Adipocyte (in vitro differentiated cells): Measurements from ENCODE around the gene ZNF735.
"Not testable (repeated sequence)": the region's sequence is repeated elsewhere in the genome, so short reads cannot be mapped to it uniquely, and the experiment has no call there.

Experiments used
- DNase-seq: peaks from one replicate; pipeline ENCODE4 v3.0.0-alpha.2; 2015; ENCODE audit warnings: low read depth
- H3K27me3 ChIP-seq: replicated peaks from 2 replicates; pipeline ENCODE4 v1.7.0; 2013; ENCODE audit warnings: mild to moderate bottlenecking, low read length, moderate library complexity; ENCODE audit not compliant: control insufficient read depth, insufficient read depth
- H3K36me3 ChIP-seq: 2 replicates; pipeline ENCODE4 v1.7.0; 2013; ENCODE audit warnings: low read length, mild to moderate bottlenecking, moderate library complexity; ENCODE audit not compliant: control insufficient read depth, insufficient read depth, severe bottlenecking
- H3K4me1 ChIP-seq: 2 replicates; pipeline ENCODE4 v1.7.0; 2013; ENCODE audit warnings: mild to moderate bottlenecking, low read length, moderate library complexity; ENCODE audit not compliant: control insufficient read depth, insufficient read depth
- H3K4me3 ChIP-seq: 2 replicates; pipeline ENCODE4 v1.7.0; 2013; ENCODE audit warnings: mild to moderate bottlenecking, low read length, moderate library complexity
- H3K9ac ChIP-seq: 2 replicates; pipeline ENCODE4 v1.7.0; 2013; ENCODE audit warnings: mild to moderate bottlenecking, low read length, moderate library complexity
- H3K9me3 ChIP-seq: 2 replicates; pipeline ENCODE4 v1.7.0; 2013; ENCODE audit warnings: mild to moderate bottlenecking, low read length, moderate library complexity; ENCODE audit not compliant: control insufficient read depth

ZNF735 gene

GRCh38 chr7:64192148-64192704, 14.8 kb upstream of the ZNF735 start:
- H3K4me1 ChIP-seq: no peaks in the 10 kb centered on the region
- H3K36me3 ChIP-seq: no peaks in the 10 kb centered on the region
- no peak overlapping the region for H3K4me3 ChIP-seq
- peaks cover 17% of the 10 kb centered on the region for H3K9me3 ChIP-seq
- no peak for DNase-seq
- H3K9ac ChIP-seq: no peak overlapping the region
- no peaks in the 10 kb centered on the region for H3K27me3 ChIP-seq

DNA sequence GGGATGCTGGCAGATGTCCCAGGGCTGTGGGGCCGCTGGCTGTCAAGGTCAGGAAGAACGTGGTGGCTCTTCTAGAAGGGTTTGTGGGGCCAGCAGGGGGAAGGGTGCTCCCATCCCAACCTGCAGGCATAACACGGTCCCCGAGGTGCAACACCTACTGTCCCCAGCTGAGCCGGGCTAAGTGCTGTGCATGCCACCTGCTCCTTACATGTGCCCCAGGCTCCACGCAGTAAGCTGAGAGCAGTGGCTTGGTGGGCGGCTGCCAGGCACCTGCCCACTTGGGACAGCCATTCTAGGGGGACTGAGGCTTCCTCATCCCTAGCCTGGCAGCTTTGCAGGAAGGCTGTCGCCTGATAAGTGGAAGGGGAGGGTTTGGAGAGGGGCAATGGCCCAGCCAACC, 14.2 kb upstream of the ZNF735 start:
- no peak overlapping the region for H3K4me3 ChIP-seq
- H3K9me3 ChIP-seq: peaks cover 17% of the 10 kb centered on the region

GRCh38 chr7:64219710-64220298, 12.8 kb downstream of the ZNF735 start:
- H3K4me3 ChIP-seq, H3K9ac ChIP-seq, DNase-seq, H3K36me3 ChIP-seq, H3K27me3 ChIP-seq, H3K4me1 ChIP-seq: not testable (repeated sequence)
- peaks cover 69% of the 10 kb centered on the region for H3K9me3 ChIP-seq

More for the DNA sequence above, 14.2 kb upstream of the ZNF735 start:
- H3K4me1 ChIP-seq: no peaks in the 10 kb centered on the region
- DNase-seq: no peak
- no peaks in the 10 kb centered on the region for H3K36me3 ChIP-seq
- H3K27me3 ChIP-seq: no peaks in the 10 kb centered on the region
- no peak overlapping the region for H3K9ac ChIP-seq

DNA sequence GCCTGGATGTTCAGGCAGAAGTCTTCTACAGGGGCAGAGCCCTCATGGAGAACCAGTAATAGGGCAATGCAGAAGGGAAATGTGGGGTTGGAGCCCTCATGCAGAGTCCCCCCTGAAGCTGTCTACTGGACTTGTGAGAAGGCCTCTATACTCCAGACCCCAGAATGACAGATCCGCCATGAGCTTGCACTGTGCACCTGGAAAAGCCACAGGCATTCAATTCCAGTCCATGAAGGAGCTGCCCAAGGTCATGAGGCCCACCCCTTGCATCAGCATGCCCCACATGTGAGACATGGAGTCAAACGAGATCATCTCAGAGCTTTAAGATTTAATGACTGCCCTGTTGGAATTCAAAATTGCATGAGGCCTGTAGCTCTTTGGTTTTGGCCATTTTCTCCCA, 16.4 kb downstream of the ZNF735 start:
- Histone ChIP-seq H3K9ac (no peak overlapping the region), H3K4me3 (no peak overlapping the region), H3K4me1 (no peaks in the 10 kb centered on the region), H3K36me3 (no peaks in the 10 kb centered on the region), H3K27me3 (no peaks in the 10 kb centered on the region), H3K9me3 (peaks cover 58% of the 10 kb centered on the region)
- no peak for DNase-seq

GRCh38 chr7:64228174-64228573, 21.2 kb downstream of the ZNF735 start, which contains the start of gene ZNF679:
TSS of gene ZNF679 (plus strand) at chr7:64228474. CDS start at chr7:64249118, 20,644 bp downstream.
- not testable (repeated sequence) for H3K4me1 ChIP-seq, H3K9ac ChIP-seq, H3K4me3 ChIP-seq, H3K27me3 ChIP-seq, DNase-seq, H3K36me3 ChIP-seq
- H3K9me3 ChIP-seq: peaks cover 27% of the 10 kb centered on the region

DNA sequence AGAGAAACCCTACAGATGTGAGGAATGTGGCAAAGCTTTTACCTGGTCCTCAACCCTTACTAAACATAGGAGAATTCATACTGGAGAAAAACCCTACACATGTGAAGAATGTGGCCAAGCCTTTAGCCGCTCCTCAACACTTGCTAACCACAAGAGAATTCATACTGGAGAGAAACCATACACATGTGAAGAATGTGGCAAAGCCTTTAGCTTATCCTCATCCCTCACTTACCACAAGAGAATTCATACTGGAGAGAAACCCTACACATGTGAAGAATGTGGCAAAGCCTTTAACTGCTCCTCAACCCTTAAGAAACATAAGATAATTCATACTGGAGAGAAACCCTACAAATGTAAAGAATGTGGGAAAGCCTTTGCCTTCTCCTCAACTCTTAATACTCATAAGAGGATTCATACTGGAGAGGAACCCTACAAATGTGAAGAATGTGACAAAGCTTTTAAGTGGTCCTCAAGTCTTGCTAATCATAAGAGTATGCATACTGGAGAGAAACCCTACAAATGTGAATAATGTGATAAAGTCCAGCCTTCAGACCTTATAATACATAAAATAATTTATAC, 59.4 kb downstream of the ZNF735 start:
- Histone ChIP-seq H3K9ac (no peak overlapping the region), H3K9me3 (peaks cover 74% of the 10 kb centered on the region), H3K4me1 (no peaks in the 10 kb centered on the region), H3K36me3 (no peaks in the 10 kb centered on the region), H3K27me3 (no peaks in the 10 kb centered on the region), H3K4me3 (no peak overlapping the region)
- no peak for DNase-seq
